ENCODE results near the gene CLK1.
"Not testable (repeated sequence)": the region's sequence is repeated elsewhere in the genome, so short reads cannot be mapped to it uniquely, and the experiment has no call there.

The CLK1 gene

DNA sequence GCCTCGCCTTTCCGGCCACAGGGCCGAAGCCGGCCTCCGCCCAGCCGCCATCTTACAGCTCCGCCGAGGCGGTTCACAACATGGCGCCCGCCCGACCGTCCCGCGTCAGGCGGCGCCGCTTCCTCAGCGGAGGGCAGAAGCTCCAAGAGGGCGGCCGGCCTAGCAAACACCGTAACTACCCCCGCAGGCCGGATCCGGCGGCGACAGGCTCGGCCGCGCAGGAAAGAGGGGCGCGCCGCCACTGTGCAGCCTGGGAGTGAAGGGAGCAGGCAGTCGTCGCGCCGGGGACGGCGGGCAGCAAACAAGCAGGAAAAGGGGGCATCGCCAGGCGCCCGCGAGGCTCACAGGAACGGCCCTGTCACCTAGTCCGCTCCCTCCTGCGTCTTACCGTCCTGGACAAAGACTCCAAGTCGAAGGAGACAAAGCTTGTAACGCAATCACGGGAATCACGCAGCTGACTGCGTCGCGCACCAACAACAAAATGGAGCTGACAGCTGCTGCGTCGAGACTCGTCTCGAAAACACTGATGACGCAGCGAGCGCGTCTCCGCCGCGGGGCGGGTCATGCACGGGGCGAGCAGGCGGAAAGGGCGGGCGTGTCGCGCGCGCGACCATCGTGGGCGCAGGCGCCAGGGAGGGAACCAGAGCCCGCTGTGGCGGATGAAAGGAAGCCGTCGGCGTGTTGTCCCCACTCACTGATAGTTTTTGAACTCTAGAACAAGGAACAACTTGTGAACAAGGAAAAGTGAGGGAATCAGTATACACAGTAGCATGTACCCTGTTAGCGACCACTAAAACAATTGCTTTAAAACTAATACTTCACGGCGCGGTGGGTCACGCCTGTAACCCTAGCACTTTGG, at the start of gene CLK1:
CLK1 (minus strand) TSS at position 483 of the 859 bp plus-strand sequence. CDS start 2,796 bp downstream, outside the sequence.
- peak; percentile 82 for DNase-seq

DNA sequence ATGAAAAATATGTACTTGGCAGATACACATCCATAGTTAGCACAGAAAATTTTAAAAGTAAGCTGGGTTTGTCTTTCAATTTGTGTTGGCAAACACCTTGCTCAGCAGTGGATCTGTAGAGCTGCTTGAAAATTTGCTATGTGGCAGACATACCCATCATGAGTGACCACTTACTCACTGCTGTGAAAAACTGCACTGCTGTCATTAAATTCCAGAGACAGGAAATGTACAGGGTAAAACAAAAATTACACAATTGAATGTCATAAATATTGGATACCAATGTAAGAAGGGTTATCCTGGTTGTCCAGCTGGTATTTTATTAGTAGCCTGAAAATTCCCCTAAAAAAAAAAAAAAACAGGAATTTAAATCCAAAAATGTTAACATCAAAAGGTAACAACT, 49.2 kb upstream of the CLK1 start:
- DNase-seq, result no peak

DNA sequence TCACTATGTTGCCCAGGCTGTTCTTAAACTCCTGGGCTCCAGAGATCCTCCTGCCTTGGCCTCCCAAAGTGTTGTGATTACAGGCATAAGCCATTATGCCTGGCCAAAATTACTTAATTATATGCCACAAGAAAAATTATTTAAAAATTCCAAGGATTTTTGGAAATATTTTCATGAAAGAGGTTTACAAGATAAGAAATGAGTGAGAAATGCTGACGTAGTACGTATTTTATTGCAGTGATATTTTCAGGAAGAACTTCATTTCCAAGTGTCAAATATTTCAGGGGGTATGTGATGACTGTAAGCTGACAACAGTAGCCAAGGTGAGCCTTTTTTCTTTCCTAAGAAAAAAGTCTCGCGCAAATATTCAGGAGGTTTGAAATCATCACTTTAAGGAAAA, 45.5 kb upstream of the CLK1 start:
- no peak for DNase-seq

DNA sequence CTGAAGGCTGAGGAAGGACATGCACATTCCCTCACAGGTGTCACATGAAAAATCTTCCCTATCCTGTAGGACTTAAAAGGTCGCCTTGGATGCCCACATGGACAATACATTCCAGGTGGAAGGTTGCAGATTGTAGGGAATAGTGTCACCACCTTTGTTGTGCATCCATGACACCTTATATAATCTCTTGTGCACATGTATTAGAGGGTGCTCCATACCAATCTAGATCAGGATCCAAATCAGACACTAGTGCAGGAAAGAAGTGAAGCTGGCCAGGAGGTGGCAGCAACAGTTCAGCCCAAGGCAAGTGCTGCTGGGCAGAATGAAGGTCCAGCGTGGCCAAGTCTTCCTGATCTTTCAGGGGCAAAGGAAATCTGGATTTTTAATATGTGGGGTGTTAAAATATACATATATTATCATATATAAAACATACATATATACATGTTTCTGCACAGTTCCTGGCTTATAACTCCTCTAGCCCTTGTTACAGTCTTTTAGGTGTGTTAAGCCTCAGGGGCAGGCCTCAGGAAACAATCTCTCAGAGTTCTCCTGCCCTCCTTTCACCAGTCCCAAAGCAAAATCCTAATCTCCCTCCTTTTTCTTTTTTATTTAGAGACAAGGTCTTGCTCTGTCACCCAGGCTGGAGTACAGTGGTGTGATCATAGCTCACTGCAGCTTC, 41.3 kb upstream of the CLK1 start:
- peak; percentile 16 for DNase-seq

DNA sequence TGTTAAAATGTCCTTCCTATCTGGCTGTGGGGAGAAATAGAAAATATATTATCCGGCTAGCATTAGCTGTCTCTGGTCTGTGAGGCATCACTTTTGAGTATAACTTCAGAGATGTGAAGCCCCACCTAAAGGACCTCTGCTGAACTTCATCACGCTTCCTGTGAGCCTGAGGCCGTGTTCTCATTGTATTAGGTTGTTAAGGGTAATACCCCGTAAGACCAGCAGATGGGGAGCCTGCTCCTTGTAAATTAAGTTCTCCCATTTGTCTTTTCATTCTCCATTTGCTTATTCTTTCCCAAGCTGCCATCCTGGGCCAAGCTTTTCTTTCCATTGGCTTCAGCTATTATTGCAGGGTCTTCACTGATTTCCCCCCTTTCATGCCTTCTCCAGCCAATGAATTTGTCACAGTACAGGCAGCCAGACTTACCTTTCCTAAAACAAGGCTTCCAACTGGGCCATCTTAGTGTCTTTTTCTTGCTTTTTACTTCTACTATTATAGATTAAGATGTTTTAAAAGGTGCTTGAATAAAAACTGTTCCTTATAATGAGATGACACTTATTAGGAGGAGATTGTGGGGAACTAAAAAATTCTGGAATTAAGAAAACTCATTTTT, 37.1 kb upstream of the CLK1 start:
- DNase-seq, result peak; percentile 7

DNA sequence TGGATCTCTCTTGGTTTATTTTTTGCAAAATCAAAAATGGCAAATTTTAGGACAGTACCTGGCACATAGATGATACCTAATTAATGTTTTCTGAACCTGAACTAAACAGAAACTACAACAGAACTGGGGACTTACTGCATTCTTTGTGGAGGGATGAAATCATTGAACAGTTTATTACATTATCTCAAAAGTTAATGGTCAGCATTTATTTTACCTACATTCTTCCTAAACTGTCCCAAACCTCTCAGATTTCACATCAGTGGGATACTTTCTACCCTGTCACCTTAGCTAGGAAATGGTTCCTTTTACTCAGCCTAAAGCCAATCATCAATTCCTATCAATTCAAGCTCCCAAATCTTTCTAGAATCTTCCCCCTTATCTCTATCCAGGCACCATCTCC, 35.0 kb upstream of the CLK1 start:
- no peak for DNase-seq

DNA sequence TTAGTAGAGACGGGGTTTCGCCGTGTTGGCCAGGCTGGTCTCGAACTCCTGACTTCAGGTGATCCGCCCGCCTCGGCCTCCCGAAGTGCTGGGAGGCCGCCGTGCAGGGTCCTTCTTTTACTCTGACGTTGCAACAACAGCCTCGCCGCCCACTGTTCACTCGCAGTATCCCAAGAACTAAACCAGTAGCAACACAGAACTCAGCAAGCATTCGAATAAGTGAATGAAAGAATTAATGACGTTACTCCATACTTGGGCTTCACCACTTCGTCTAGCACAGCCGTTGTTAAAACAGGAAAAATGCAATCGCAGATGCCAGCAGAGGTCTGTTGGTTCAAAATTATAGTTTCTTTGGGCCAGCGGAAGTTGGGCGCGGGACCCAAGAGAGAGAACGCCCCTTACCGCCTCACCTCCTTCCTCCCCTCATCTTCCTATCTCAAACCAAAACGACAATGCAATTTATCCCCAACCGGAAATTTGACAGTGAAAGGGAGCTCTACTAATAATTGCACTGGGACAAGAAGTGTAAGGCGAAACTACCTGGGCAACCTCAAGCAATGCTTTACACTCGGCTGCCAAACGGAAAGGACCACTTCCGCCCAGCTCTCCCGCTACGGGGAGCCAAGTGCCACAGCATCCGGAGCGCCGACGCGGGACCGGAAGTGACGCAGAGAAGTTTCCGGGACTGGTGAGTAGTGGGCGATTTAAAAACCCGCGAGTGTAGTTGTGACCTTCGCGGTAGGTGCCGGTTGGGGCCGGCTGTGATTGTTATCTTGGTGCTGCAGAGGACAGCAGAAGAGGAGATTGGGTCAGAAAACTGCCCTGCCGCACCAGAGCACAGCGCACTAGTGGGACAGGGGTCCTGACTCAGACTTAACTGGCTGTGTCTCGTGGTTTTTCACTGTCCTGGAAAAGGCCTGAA, 24.5 kb upstream of the CLK1 start, which contains the start of the genes NIF3L1 and PPIL3:
NIF3L1 (plus strand) TSS at position 668 of the 922 bp plus-strand sequence. CDS start 2,573 bp downstream, outside the sequence.
PPIL3 (minus strand) TSS at position 374 of the 922 bp plus-strand sequence. CDS start 1,462 bp downstream, outside the sequence.
- DNase-seq, result peak; percentile 96

DNA sequence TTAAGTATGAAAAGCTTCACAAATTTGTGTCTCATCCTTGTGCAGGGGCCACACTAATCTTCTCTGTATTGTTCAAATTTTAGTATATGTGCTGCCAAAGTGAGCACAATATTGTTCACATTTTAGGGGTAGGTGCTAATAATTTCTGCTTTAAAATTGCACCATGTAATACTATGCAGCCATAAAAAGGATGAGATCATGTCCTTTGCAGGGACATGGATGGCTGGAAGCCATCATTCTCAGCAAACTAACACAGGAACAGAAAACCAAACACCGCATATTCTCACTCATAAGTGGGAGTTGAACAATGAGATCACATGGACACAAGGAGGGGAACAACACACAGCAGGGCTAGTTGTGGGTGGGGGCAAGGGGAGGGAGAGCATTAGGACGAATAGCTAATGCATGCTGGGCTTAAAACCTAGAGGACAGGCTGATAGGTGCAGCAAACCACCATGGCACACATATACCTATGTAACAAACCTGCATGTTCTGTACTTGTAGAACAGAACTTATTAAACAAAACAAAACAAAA, 17.3 kb upstream of the CLK1 start:
- DNase-seq, result not testable (repeated sequence)

DNA sequence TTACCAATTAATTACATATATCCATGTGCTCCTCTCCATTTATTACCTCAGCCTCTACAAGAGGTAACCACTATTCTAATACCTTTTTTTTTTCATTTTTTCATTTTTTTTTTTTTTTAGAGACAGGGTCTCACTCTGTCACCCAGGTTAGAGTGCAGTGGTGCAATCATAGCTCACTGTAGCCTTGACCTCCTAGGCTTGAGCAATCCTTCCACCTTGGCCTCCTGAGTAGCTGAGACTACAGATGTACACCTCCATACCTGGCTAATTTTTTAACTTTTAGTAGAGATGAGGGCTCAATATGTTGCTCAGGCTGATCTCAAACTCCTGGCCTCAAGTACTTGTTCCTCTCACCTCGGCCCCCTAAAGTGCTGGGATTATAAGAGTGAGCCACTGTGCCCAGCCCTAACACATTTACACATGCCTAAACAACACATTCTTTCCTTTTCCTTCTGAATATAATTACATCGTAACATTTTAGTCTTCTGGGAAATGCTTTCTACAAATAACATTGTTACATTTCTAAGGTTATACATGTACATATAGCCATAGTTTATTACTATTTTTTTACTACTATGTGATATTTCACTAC, 13.9 kb upstream of the CLK1 start:
- no peak for DNase-seq

DNA sequence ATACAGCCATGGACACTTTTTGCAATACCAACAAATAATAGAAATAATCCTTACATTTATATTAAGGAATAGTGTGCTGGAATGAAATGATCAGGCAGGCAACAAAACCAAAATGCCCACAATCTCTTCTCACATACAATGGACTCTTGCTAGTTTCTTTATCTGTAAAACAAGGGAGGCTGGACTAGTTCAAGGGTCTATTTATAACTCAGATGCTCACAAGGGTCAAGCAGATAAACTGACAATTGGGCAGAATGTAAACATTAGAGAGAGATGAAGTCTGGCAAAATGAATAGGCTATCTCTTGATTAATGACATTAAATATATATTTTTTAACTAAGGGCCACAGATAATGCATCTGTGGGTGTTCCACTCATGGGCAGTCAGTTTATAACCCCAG, 13.0 kb upstream of the CLK1 start:
- no peak for DNase-seq

DNA sequence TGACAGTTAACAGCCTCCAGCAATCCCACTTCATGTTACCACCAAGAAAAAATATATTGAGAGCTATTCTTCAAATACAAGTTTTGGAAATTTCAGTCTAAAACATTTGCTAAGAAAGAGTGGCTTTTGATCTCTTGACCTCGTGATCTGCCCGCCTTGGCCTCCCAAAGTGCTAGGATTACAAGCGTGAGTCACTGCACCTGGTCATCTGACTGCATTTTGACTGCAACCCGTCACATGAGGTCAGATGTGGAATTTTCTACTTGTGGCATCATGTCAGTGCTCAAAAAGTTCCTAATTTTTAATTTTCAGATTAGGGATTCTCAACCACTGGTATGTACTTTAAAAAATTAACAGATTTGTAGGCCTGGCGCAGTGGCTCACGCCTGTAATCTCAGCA, 9.1 kb upstream of the CLK1 start:
- no peak for DNase-seq

DNA sequence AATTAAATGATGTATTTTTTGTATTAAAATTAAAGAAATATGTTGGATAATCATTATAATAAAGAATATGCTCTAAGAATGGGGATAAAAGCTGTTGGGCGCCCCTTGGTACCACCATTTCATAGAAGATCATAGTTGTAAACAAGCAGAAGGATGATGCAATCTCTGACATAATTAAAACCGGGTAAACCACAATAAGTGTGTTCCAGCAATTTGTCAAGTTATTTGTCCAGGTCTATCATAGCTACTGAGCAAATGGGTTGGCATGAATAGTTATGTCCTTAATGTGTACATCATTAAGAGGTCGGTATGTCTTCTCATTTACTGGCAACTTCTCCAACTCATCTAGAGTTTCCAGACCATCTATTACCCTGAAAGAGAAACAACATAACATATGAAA, 6.7 kb upstream of the CLK1 start:
- DNase-seq, result no peak

DNA sequence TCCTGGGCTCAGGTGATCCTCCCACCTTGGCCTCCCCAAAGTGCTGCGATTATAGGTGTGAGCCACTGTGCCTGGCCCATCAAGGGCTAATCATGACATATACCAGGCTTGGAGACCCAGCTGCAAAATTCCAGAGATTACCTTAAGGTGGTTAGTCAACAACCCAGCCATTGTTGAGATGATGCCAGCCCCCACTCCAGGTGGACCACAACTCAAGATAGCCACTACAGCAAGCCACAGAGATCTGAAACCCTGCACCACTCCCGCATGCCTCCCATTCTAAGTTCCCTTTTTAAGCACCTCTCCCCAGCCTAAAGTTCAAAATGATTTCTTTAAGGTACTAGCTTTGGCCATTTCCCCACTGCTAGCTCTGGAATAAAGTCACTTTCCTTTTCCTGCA, 4.6 kb upstream of the CLK1 start:
- DNase-seq, result no peak

DNA sequence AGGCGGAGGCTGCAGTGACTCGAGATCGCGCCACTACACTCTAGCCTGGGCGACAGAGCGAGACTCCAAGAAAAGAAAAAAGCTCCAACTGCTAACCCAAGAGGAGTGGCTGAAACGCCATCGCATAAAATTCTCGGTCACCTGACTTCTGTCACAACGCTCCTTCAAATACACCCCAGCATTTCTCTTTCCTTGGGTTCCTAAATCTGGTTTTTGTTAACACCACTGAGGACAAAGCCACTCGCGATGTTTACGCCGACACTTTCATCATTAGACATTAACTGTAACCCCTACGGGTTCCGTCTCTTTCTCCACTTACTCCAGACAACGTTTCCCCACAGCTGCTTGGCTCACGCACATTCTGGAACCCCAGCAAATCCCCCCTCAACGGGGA, 679 bp downstream of the CLK1 start:
- no peak for DNase-seq

DNA sequence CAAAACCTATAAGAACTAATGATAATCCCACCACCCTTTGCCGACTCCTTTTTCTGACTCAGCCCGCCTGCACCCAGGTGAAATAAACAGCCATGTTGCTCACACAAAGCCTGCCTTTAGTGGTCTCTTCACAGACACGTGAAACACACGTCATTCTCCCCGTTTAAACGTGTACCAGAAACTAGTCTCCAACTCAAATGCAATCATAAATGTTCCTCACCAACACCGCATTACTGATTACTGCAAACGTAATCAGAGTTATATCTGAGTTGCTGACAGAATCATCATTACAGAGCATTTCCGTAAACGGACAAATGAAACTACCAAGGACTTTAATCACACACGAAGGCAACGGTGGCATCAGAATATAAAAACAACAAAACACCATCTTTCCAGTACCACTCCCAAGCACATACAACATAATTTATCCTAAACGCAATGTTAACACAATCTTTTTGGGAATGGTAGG, 1.9 kb downstream of the CLK1 start:
- no peak for DNase-seq

DNA sequence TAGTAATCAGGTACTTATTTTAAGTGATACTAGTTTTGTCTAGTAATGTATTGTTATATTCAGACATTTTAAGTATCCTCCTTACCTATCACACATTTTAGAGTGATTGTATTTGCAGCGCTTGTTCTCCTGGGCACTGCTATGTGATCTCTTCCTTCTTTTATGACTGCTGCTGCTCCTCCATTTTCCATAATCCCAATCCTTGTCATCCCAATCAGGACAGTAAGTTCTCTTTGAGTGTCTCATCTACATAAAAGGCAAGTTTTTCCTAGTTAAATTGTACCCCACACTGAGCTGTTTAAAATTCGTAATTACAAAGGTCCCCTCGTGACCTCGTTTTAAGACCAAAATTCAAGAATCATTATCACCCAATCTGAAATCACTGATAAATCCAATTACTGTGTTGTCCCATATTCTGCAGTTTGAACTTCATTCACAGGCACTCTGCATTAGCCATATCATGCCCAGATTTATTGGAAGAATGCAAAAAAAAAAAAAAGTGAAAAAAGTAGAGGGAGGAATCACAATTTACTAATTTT, 2.8 kb downstream of the CLK1 start:
- DNase-seq, result no peak

DNA sequence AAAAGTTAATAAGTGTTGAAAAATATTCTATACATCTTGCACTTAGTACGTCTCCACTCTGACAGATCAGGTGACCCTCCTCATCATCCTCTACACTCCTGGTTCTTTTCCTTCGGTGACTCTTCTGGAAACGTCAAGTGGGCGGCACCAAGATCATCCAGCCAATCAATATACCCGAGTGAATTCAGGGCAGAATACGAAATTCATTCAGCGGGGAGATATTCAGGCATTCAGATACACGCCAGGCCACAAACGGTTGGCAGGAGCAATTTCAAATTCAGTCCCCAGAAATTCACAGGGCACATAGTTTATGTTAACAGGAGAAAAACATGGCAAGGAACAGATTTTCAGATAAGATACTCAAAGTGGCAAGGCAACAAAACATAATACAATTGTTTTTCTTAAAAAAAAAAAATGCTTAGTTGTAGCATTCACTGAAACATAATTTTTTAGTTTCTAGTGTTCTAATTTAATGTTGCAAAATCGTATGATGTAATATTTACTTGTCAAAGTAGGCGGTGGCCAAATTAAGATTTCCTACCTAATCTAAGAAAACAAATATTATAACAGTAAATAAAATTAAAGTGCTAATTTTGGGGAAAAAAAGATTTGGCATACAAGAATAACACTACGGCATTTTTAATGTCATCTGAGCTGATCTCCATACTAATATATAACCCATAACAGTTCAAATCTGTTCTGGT, 4.2 kb downstream of the CLK1 start:
- DNase-seq, result no peak

DNA sequence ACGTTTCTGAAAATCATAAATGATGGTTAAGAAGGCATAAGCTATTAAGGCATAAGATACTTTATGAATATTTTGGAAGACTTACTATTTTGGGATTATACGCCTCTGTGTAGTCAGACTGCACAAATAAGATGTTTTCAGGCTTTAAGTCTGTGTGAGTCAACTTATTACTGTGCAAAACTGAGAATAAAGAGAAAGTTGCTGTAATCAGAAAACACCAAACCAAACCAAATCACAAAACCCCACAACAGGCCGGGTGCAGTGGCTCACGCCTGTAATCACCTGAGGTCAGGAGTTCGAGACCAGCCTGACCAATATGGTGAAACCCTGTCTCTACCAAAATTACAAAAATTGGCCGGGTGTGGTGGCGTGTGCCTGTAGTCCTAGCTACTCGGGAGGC, 7.7 kb downstream of the CLK1 start:
- no peak for DNase-seq

DNA sequence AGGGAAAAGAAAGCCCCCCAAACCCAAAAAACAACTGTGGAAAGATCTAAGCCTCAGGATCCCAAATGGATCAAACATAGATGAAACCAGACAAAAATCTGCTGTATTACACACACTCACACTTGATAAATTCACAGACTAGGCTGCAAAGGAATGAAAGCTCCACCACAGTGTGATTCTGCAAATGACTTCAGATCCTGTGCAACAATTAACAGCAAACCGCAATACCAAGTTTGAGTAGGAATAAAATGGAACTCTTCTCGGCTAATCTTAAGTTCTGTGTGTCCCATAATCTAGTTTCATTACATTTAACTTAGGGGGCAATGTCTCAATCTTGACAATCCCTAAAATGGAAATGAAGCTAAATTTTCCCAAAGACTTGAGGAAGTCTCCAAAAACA, 11.9 kb downstream of the CLK1 start:
- DNase-seq, result no peak

DNA sequence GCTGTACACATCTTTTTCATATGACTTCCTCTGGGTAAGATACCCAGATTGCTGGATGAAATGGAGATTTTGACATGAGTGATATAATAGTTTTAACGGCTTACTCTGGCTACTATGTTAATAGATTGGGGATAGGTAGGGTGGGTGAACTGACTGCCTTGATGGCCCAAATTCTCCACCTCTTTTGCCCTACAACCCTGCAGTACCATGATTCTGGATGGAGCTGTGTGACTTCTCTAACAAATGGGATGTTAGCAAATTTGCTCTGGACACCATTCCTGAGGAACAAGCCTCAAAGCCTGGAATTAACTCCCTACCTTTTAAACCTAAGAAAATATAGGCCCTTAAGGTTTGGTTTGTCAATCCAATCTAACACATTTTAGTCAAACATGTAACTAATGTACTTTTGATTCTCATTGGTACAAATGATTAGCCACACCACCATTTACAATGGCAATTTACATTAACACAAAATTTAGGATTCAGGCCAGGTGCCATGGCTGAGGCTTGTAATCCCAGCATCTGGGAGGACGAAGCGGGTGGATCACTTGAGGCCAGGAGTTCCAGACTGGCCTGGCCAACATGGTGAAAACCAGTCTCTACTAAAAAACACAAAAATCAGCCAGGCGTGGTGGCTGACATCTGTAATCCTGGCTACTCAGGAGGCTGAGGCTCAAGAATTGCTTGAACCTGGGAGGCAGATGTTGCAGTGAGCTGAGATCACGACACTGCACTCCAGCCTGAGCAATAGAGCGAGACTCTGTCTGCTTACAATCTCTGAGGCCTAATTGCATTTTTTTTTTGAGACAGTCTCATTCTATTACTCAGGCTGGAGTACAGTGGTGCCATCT, 12.8 kb downstream of the CLK1 start:
- no peak for DNase-seq
